Upper lobe of right lung (tissue), 1 donor: Measurements from ENCODE around the gene INF2. TPM values are rescaled to one million over a fixed set of nuclear protein-coding genes. Genes with fewer than 3 reads are reported as not detected.

Source experiments
- ATAC-seq: fragments of 200-7000 bp; cut with Tn5 transposase; one replicate; pipeline ENCODE4 v1.9.1; 2020; ENCODE audit warnings: mild to moderate bottlenecking, moderate library complexity
- DNase-seq: peaks from one replicate; pipeline ENCODE4 v3.0.0-alpha.2; 2020
- H3K27ac ChIP-seq: fragments of 200-600 bp; one replicate; pipeline ENCODE4 v1.8.0; 2022
- H3K27me3 ChIP-seq: fragments of 200-600 bp; one replicate; pipeline ENCODE4 v1.8.0; 2022; ENCODE audit warnings: mild to moderate bottlenecking
- H3K36me3 ChIP-seq: fragments of 200-600 bp; one replicate; pipeline ENCODE4 v1.8.0; 2022
- H3K4me1 ChIP-seq: fragments of 200-600 bp; one replicate; pipeline ENCODE4 v1.8.0; 2022
- H3K4me3 ChIP-seq: fragments of 200-600 bp; one replicate; pipeline ENCODE4 v1.8.0; 2022; ENCODE audit warnings: mild to moderate bottlenecking
- H3K9me3 ChIP-seq: fragments of 200-600 bp; one replicate; pipeline ENCODE4 v1.8.0; 2022
- CTCF ChIP-seq: fragments of 200-600 bp; IDR thresholded peaks from one replicate; pipeline ENCODE4 v1.8.0; 2022; ENCODE audit warnings: antibody characterized with exemption
- intact Hi-C: fragments of 100-400 bp; cut with DNase I; formaldehyde crosslinking; loops from one replicate; pipeline ENCODE4 v1.11.0; 2022
- total RNA-seq: library from RNA; stranded (reverse); fragmentation: NEBNext Ultra II Directional; extraction: Animal tissue kit (Norgen Biotek cat#: 25700); gene quantifications from one replicate; pipeline ENCODE4 v1.2.1, GENCODE V29; 2021
- donor health status: DM: no; HTN: yes; CAD: no; lungs with severe emphysema.

Gene INF2
- total RNA-seq, 1 donor from 2014 or later, result 117 TPM

GRCh38 chr14:104676694-104677511 lies 12.5 kb upstream of the INF2 start:
- Histone ChIP-seq H3K9me3 (no peaks in the 10 kb centered on the region), H3K27ac (peak overlapping the region; percentile 91), H3K36me3 (no peaks in the 10 kb centered on the region), H3K27me3 (no peaks in the 10 kb centered on the region), H3K4me3 (peak overlapping the region; percentile 62), H3K4me1 (peaks cover 33% of the 10 kb centered on the region)
- no peak for TF ChIP-seq CTCF
- DNase-seq (peak; percentile 74), ATAC-seq (peak; percentile 1)
- intact Hi-C loops, result no loop called here

- Histone ChIP-seq H3K9me3 (no peaks in the 10 kb centered on the region), H3K4me3 (peak overlapping the region; percentile 62), H3K27me3 (no peaks in the 10 kb centered on the region), H3K36me3 (no peaks in the 10 kb centered on the region), H3K4me1 (peaks cover 41% of the 10 kb centered on the region), H3K27ac (peak overlapping the region; percentile 91)
- intact Hi-C loops, result no loop called here
- TF ChIP-seq CTCF, result no peak
- DNase-seq, result peak; percentile 89
- peak; percentile 82 for ATAC-seq
Observed at GRCh38 chr14:104677512-104678332, 11.7 kb upstream of the INF2 start.

GRCh38 chr14:104678346-104678745 lies 11.1 kb upstream of the INF2 start:
- TF ChIP-seq CTCF, result no peak
- peaks cover 41% of the 10 kb centered on the region for H3K4me1 ChIP-seq
- no peaks in the 10 kb centered on the region for H3K36me3 ChIP-seq
- H3K4me3 ChIP-seq, result peak overlapping the region; percentile 62
- peak; percentile 65 for DNase-seq
- H3K9me3 ChIP-seq, result no peaks in the 10 kb centered on the region
- no peak for ATAC-seq
- intact Hi-C loops, result no loop called here
- peak overlapping the region; percentile 91 for H3K27ac ChIP-seq
- no peaks in the 10 kb centered on the region for H3K27me3 ChIP-seq

GRCh38 chr14:104678901-104679705 lies 10.3 kb upstream of the INF2 start:
- Histone ChIP-seq H3K27ac (peak overlapping the region; percentile 91), H3K27me3 (no peaks in the 10 kb centered on the region), H3K4me1 (peaks cover 41% of the 10 kb centered on the region), H3K9me3 (no peaks in the 10 kb centered on the region), H3K36me3 (no peaks in the 10 kb centered on the region), H3K4me3 (no peak overlapping the region)
- TF ChIP-seq CTCF, result no peak
- intact Hi-C loops, result no loop called here
- ATAC-seq, result no peak
- no peak for DNase-seq

- no peak for TF ChIP-seq CTCF
- DNase-seq, result peak; percentile 63
- Histone ChIP-seq H3K27ac (peak overlapping the region; percentile 84), H3K27me3 (no peaks in the 10 kb centered on the region), H3K9me3 (no peaks in the 10 kb centered on the region), H3K4me1 (peaks cover 41% of the 10 kb centered on the region), H3K4me3 (no peak overlapping the region), H3K36me3 (no peaks in the 10 kb centered on the region)
- ATAC-seq, result no peak
- intact Hi-C loops, result no loop called here
Observed at GRCh38 chr14:104680056-104680805, 9.2 kb upstream of the INF2 start.
